ENCODE data around the gene FBXL16.

FBXL16 gene

GRCh38 chr16:686459-687260 is 18.9 kb downstream of the FBXL16 start:
- peaks cover 27 to 72% of the 10 kb centered on the region in 2 donors for H3K4me1 Mint-ChIP-seq
- no peak for DNase-seq
- H3K36me3 Mint-ChIP-seq = peaks cover 18 to 42% of the 10 kb centered on the region in 2 donors
- H3K27ac Mint-ChIP-seq = no peak overlapping the region
- no peak overlapping the region for H3K4me3 Mint-ChIP-seq
- H3K9me3 Mint-ChIP-seq = peaks cover 2 to 5% of the 10 kb centered on the region in 2 donors
- no peak for ATAC-seq (replicated peaks)
- no peaks in the 10 kb centered on the region for H3K27me3 Mint-ChIP-seq

GRCh38 chr16:685967-686366 is 19.6 kb downstream of the FBXL16 start:
- no peak for DNase-seq
- H3K4me1 Mint-ChIP-seq = peaks cover 30 to 75% of the 10 kb centered on the region in 2 donors
- H3K4me3 Mint-ChIP-seq = peak overlapping the region; percentile 44 to 52
- no peak for ATAC-seq (replicated peaks)
- peaks cover 2% of the 10 kb centered on the region in 2 donors for H3K9me3 Mint-ChIP-seq
- no peaks in the 10 kb centered on the region for H3K27me3 Mint-ChIP-seq
- H3K36me3 Mint-ChIP-seq = peaks cover 23 to 46% of the 10 kb centered on the region in 2 donors
- H3K27ac Mint-ChIP-seq = no peak overlapping the region

- Mint-ChIP-seq H3K4me1 (peaks cover 29 to 69% of the 10 kb centered on the region in 2 donors), H3K9me3 (no peaks in the 10 kb centered on the region), H3K4me3 (peak overlapping the region in 1 of 2 donors; percentile 62), H3K27me3 (no peaks in the 10 kb centered on the region), H3K36me3 (peaks cover 23 to 47% of the 10 kb centered on the region in 2 donors), H3K27ac (peak overlapping the region; percentile 51)
- no peak for ATAC-seq (replicated peaks)
- no peak for DNase-seq
These were observed 20.5 kb downstream of the FBXL16 start for GRCh38 chr16:684961-685696.

- peak; percentile 81 to 82 for ATAC-seq (replicated peaks)
- peaks cover 23 to 47% of the 10 kb centered on the region in 2 donors for H3K36me3 Mint-ChIP-seq
- H3K4me1 Mint-ChIP-seq = peaks cover 28 to 67% of the 10 kb centered on the region in 2 donors
- H3K27ac Mint-ChIP-seq = peak within 1 kb of the TSS; percentile 92
- peak; percentile 97 for DNase-seq
- H3K9me3 Mint-ChIP-seq = no peaks in the 10 kb centered on the region
- peak within 1 kb of the TSS; percentile 86 to 91 for H3K4me3 Mint-ChIP-seq
- no peaks in the 10 kb centered on the region for H3K27me3 Mint-ChIP-seq
These were observed 21.4 kb downstream of the FBXL16 start, which contains the start of gene JMJD8 for GRCh38 chr16:684071-684794. Gene JMJD8, minus strand, starts transcription at chr16:684334. Its CDS starts 15 bp downstream, at chr16:684319.

GRCh38 chr16:683396-684070 is 22.1 kb downstream of the FBXL16 start:
- Mint-ChIP-seq H3K4me3 (peak overlapping the region; percentile 85 to 91), H3K4me1 (peaks cover 26 to 66% of the 10 kb centered on the region in 2 donors), H3K27ac (peak overlapping the region; percentile 92), H3K27me3 (no peaks in the 10 kb centered on the region), H3K36me3 (peaks cover 23 to 47% of the 10 kb centered on the region in 2 donors), H3K9me3 (no peaks in the 10 kb centered on the region)
- no peak for DNase-seq
- no peak for ATAC-seq (replicated peaks)

- Mint-ChIP-seq H3K9me3 (no peaks in the 10 kb centered on the region), H3K36me3 (peaks cover 23 to 47% of the 10 kb centered on the region in 2 donors), H3K4me1 (peaks cover 27 to 60% of the 10 kb centered on the region in 2 donors), H3K4me3 (peak overlapping the region; percentile 85 to 91), H3K27ac (peak overlapping the region; percentile 54), H3K27me3 (peaks cover 0 to 4% of the 10 kb centered on the region in 2 donors)
- ATAC-seq (replicated peaks) = no peak
- DNase-seq = no peak
These were observed 22.9 kb downstream of the FBXL16 start for GRCh38 chr16:682493-683395.

- no peak for DNase-seq
- Mint-ChIP-seq H3K4me3 (peak overlapping the region; percentile 78 to 91), H3K36me3 (peaks cover 21 to 47% of the 10 kb centered on the region in 2 donors), H3K4me1 (peaks cover 29 to 60% of the 10 kb centered on the region in 2 donors), H3K9me3 (no peaks in the 10 kb centered on the region), H3K27me3 (peaks cover 2 to 13% of the 10 kb centered on the region in 2 donors), H3K27ac (peak overlapping the region; percentile 79)
- no peak for ATAC-seq (replicated peaks)
These were observed 23.7 kb downstream of the FBXL16 start for GRCh38 chr16:681746-682427.

GRCh38 chr16:680967-681745 is 24.4 kb downstream of the FBXL16 start:
- peaks cover 6 to 16% of the 10 kb centered on the region in 2 donors for H3K27me3 Mint-ChIP-seq
- no peak for ATAC-seq (replicated peaks)
- H3K4me1 Mint-ChIP-seq = peaks cover 30 to 58% of the 10 kb centered on the region in 2 donors
- H3K27ac Mint-ChIP-seq = peak overlapping the region; percentile 79
- peaks cover 21 to 43% of the 10 kb centered on the region in 2 donors for H3K36me3 Mint-ChIP-seq
- no peak for DNase-seq
- H3K4me3 Mint-ChIP-seq = peak overlapping the region; percentile 78 to 91
- no peaks in the 10 kb centered on the region for H3K9me3 Mint-ChIP-seq

GRCh38 chr16:680625-680945 is 25.0 kb downstream of the FBXL16 start:
- DNase-seq = no peak
- Mint-ChIP-seq H3K36me3 (peaks cover 21 to 37% of the 10 kb centered on the region in 2 donors), H3K9me3 (no peaks in the 10 kb centered on the region), H3K27ac (no peak overlapping the region), H3K27me3 (peaks cover 6 to 16% of the 10 kb centered on the region in 2 donors), H3K4me3 (peak overlapping the region; percentile 89 to 91), H3K4me1 (peaks cover 29 to 52% of the 10 kb centered on the region in 2 donors)
- no peak for ATAC-seq (replicated peaks)

- Mint-ChIP-seq H3K9me3 (no peaks in the 10 kb centered on the region), H3K4me3 (peak within 1 kb of the TSS; percentile 89 to 91), H3K27me3 (peaks cover 10 to 21% of the 10 kb centered on the region in 2 donors), H3K4me1 (peaks cover 33 to 55% of the 10 kb centered on the region in 2 donors), H3K36me3 (peaks cover 21 to 36% of the 10 kb centered on the region in 2 donors), H3K27ac (peak within 1 kb of the TSS; percentile 94)
- DNase-seq (peak; percentile 83), ATAC-seq (replicated peaks) (peak; percentile 53 to 64)
These were observed 25.6 kb downstream of the FBXL16 start, which contains the start of gene STUB1 for GRCh38 chr16:679814-680624. Gene STUB1, plus strand, starts transcription at chr16:680410. Its CDS starts 116 bp downstream, at chr16:680526.
